NCI-H1048 (cell line): ENCODE measurements around the gene GRM3.
"Not testable (repeated sequence)": the region's sequence is repeated elsewhere in the genome, so short reads cannot be mapped to it uniquely, and the experiment has no call there.

Experiments
- DNase-seq: peaks from one replicate; lab custom pipeline; 2025; lab: John Stamatoyannopoulos, UW

The GRM3 gene

DNA sequence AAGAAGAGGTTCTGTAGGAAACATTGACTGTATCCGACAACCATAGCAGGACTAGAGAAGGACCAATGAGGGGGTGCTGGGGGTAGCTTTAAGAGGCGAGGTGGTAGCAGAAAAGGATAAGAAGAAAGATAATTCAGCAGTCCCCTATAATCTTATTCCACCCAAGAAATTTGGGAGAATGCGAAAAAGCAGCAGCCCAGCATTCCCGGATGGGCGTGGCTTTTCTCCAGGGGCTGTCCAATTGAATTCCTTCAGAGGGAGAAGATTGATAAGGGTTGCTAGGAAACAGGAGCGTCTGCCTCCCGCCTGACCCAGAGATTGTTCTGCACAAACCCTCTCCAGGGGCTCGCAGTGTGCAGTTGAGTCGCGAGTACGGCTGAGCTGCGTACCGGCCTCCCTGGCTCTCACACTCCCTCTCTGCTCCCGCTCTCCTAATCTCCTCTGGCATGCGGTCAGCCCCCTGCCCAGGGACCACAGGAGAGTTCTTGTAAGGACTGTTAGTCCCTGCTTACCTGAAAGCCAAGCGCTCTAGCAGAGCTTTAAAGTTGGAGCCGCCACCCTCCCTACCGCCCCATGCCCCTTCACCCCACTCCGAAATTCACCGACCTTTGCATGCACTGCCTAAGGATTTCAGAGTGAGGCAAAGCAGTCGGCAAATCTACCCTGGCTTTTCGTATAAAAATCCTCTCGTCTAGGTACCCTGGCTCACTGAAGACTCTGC lies at the start of gene GRM3:
Gene GRM3 (plus strand): TSS at position 349 of the 721 bp plus-strand sequence. CDS start 121,237 bp downstream, outside the sequence.
- no peak for DNase-seq

DNA sequence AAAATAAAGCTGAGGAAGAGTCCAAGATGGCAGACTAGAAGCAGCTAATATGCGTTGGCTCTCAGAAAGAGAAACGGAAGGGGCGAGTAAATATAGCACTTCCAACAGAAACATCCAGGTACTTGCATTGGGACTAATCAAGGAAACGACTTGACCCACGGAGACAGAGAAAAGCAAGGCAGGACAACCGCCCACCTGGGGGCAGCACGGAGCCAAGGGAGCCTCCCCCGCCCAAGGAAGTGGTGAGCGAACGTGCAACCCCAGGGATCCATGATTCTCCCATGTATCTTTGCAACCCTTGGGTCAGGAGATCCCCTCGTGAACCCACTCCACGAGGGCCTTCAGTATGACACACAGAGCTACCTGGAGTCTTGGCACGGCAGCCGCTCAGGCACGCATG lies 45.4 kb upstream of the GRM3 start:
- no peak for DNase-seq

DNA sequence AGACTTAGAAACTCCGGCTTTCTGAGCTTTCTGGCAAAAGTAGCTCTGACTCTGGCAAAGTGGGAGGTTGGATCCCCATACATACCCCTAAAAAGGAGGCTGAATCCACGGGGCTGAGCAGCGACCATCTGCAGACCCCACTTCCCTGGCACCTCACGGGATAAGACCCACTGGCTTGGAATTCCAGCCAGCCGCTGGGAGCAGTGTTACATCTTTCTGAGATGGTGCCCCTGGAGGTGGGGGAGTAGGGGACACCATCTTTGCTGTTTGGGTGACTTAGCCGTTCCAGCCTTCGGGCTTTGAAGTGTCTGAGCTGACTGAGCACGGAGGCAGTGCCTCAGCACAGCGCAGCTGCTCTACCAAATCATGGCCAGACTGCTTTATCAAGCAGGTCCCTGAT lies 45.0 kb upstream of the GRM3 start:
- DNase-seq: no peak

DNA sequence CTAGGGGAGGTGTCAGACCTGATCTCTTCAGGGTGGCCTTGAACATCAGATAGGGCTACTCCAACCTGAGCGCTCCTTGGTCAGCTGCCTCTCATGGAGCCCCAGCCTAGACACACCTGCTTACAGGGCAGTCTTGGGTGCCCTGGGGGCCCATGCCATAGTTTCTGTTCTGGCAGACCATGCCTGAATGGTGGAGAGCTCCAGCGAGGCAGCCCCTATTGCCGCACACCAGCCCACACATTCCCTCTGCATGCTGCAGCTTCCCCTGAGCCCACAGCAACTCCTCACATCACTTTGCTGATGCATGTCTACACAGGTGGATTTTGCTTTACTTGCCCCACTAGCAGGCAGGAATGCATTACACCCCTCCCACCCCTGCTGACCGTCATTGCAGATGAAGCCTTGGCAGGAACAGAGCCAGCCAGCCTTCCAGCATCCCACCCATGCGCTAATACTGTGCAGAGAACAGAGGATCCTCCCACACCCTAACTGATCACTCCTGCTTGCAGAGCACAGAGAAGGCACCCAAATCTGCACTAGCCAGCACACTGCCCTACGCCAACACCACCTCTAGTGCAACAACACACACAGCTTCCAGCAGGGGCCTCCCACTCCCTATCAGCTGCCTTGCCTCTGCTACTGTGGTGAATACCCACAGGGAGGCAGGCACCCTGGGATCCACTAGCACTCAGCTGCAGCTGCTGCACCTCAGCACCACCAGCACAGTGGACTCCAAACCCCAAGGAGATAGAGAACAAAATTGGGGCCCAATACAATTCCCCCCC lies 43.0 kb upstream of the GRM3 start:
- DNase-seq: no peak

DNA sequence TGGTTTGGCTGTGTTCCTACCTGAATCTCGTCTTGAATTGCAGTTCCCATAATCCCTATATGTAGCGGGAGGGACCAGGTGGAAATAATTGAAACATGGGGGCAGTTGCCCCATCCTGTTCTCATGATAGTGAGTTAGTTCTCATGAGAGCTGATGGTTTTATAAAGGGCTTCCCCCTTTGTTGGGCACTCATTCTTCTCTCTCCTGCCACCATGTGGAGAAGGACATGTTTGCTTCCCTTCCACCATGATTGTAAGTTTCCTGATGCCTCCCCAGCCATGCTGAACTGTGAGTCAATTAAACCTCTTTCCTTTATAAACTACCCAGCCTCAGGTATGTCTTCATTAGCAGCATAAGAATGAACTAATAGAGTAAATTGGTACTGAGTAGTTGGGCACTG lies 28.0 kb upstream of the GRM3 start:
- not testable (repeated sequence) for DNase-seq

DNA sequence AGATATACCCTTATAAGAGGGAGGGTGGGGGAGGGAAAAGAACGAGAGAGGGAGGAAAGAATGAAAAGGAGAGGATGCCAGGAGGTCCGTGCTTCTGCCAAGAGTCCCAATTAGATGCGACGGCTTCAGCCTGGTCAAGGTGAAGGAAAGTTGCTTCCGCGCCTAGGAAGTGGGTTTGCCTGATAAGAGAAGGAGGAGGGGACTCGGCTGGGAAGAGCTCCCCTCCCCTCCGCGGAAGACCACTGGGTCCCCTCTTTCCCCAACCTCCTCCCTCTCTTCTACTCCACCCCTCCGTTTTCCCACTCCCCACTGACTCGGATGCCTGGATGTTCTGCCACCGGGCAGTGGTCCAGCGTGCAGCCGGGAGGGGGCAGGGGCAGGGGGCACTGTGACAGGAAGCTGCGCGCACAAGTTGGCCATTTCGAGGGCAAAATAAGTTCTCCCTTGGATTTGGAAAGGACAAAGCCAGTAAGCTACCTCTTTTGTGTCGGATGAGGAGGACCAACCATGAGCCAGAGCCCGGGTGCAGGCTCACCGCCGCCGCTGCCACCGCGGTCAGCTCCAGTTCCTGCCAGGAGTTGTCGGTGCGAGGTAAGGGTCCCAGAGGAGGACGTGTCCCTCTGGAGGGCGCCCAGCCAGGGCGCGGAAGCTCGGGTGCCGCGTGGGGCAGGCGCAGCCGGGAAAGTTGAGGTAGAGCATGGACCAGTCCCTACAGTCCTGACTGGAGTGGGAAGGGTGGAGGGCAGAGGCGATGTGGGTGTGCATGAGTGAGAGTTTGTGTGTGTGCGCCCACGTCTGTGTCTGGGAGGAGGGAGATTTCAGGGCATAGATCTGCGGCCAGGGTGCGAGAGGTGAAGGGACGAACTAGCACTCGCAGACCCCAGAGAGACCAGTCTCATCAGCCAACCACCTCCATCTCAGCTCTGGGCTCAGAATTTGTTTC lies 844 bp downstream of the GRM3 start:
- DNase-seq: no peak

DNA sequence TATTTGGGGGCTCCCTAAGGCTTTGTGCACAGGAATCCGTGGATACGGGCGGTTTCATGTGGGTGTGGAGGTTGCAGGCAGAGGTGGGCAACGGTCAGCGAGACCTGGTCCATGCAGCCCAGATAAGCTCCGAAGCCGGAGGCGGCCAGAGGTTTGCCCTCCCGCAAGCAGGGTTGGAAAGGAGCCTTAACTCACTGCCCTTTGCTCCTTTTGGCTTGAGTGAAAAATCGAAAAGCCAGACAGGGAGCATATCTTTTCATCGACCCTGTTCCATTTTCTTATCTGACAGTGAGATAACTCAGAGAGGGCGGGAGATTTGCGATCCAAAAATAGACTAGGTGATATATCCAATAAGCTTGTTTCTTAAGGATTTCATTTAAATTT lies 1.5 kb downstream of the GRM3 start:
- DNase-seq: no peak

DNA sequence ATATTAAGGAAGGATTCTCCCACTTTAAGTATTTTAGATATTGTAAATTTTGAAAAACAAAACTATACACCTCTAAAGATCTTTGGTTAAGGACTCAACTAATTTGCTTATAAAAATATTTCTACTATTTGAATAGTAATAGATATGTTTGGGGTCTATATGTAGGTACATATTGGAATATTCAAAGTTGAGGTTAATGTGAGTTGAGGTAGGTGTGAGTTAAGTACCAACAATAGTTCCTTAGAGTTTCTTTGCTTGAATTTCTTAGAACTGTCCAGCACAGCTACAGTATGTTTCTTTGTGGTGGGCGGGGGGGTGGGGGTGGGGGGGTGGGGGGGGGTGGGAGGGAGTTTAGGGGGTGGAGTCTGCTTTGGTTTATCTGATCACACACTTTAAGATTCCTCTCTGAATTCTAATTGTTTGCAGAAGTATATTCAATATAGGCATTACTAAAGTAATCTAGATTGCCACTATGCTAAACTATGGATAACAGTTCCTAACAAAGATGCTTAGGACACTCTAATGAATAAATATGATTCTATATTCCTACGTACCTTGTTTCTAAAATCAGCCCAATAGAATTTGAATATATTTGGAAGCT lies 2.1 kb downstream of the GRM3 start:
- DNase-seq: no peak

DNA sequence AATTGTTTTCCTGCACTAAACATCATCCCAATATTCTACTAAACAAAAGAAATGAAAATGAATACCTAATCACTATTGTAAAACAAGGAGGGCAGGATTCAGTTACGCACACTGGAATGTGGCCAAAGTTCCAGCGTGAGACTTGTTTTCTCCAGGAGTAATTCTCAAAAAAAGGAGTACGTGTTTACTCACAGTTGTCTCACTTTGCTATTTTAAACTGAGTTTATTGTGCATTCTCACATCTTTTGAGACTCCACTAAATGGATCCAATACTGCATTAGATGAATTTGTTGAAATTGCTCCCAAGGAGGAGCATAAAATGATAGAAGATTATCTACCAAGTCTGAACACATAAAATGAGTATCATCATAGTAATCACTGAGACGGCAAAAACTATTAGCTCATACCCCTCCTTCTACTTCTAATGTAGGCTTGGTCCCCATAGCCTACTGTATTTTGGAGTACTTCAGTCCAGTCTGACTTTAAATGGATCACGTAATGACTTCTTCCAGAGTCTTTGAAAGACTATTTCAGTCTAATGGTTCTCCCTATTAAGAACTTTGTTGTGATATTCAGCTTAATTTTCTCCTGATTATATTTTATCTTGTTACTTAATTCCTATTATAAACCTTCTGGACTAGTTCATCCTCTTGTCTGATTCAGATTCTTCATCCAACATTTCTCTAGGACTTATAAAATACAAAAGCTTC lies 3.8 kb downstream of the GRM3 start:
- DNase-seq: no peak

DNA sequence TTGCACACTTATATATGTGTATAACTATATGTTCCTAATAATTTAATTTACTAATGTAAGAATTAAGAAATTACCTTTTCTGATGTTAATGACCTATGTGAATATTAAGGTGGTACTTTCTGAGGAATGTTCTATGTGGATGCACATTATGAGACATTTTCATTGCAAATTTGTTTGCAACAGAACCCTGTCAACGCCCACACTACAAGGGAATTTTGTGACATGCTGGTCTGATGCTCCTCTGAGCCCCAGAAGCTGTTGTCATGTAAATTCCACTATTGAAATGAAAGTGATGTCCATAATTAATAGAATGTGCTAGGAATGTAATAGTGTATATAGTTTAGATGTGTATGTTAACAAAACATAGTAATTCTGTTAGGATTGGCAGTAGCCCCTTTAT lies 4.5 kb downstream of the GRM3 start:
- DNase-seq: no peak

DNA sequence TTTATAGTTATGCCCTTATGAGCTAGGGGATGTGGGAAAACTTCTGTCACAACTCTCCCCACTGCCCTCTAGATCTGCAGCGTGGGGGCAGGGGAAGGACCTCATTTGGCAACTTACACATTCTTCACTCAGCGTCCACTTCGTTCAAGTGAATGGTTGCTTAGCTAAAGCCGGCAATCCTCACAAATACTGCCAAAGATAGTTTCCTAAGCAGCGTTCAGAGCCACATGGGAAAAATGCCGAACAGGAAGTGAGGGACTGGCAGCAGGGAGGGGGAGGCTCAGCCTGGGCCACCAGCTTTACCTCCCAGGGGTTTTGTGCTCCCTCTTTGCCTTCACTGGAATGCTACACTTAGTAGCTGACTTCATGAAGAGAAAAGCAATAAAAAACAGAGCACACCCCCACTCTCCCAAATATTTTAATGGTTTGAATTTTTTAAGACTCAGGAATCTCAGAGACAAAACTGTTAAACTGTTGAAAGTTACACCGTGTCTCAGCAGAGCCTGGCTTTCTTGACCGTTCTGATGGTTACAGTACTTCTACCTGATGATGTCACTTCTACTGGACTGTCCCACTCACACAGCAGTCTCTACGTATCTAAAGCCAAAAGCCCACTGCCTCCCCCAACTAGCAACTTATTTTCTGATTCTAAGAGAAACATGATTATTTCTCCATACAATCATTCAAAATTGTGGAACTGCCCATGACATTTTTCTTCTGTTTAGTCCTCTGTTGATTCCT lies 10.4 kb downstream of the GRM3 start:
- no peak for DNase-seq

DNA sequence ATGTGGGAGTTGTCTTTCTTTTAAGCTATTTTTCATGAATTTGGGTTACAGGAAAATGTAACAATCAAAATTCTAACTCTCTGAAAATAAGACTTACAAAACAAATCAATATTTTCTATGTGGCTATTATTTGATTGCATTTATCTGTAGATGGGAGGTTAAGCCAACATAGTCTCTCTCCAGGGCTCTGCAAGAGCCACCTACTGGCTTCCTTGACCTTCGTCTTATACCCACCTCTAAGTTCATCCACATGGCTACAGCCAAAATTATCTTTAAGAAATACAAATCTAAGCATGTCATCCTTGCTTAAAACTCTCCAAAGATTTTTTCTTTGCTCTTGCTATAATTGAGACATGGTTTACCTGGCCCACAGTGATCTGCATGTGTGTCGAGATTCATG lies 14.2 kb downstream of the GRM3 start:
- no peak for DNase-seq

DNA sequence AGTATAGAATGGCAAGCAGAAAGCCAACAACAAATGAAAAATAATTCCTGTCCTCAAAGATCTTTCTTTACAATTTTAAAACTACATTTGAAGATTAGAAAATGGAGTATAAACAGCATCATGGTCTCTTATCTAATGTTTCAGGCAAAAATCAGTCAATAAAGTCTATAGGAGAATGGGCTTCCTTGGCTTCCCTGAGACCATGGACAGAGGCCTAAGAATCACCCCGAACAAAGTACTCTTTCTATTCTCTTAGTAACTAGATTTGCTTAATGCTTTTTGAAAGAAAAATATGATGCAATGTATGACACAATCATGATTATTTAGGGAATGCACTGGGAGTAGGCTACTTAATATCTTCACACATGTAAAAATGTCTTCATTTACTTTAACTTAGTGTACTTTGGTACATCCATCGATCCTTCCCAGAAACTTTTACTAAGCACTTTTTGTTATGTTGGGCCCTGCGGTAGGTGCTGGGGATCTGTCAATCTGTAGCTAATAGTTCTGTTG lies 17.3 kb downstream of the GRM3 start:
- DNase-seq: no peak

DNA sequence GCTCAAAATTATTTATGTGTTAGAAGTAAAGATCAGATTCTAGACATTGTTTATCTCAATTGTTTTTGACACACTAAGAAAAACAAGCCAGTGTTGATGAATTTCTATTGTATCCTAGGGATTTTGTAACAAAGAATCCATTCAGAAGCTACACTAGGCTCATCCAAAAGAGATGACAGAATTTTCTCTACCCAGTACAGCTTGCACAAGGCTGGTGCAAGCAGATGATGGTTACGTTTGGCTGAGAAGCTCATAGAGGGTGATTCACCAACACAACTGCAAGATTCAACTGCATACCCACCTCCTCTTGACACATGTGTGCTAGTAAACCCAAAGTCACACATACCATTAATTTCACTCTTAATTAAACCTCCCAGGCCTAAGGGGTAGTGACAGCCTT lies 20.8 kb downstream of the GRM3 start:
- no peak for DNase-seq

DNA sequence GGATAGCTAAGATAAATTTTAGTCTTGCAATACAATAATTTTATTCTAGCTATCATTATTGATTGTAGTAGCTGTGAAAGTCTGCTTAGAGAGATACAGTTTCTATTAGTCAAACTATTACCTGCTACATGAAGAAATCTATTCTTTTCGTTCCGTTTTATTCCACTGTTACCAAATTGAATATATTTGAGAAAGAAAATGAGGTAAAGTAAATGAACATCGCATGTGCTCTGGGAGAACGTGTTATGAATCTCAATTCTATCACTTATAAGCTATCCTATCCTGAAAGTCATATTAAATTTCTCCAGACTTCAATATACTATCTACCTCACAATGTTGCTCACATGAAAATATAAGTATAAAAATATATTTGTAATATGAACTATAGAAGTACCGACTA lies 21.3 kb downstream of the GRM3 start:
- DNase-seq: no peak

DNA sequence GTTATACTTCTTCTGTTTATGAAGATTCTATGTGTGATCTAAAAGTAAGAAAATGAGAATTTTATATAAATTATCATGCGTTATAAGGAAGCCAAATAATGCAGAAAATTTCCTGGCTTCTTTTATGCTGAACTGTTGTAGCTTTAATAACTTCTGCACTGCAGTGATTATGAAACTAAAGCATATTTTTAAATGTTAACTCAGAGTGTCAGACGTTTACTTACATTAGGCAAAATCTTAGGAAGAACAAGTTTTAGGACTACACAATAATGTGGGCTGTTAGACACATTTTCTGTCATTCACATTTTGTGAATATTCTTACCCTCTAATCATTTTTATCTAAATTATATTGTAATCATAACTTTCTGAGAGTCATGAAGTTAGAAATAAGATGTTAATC lies 22.0 kb downstream of the GRM3 start:
- no peak for DNase-seq

DNA sequence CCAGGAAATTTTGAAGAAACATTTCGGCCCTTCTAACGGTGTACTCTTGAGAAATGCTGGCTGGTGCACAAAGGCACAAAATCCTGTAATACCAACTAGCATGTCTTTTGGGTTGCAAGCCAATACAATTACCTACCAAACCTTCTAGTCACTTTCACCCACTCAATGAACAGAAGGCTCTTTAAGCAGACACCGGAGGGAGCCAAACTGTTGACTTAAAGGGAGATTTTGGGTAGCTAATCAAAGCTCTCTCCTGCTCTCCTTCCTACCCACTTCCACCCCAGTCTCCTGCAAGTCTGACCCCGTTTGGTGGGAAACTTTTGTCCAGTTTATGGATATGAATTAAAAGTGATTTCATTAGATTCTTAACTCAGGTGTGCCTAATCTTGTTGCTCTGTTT lies 24.0 kb downstream of the GRM3 start:
- no peak for DNase-seq

DNA sequence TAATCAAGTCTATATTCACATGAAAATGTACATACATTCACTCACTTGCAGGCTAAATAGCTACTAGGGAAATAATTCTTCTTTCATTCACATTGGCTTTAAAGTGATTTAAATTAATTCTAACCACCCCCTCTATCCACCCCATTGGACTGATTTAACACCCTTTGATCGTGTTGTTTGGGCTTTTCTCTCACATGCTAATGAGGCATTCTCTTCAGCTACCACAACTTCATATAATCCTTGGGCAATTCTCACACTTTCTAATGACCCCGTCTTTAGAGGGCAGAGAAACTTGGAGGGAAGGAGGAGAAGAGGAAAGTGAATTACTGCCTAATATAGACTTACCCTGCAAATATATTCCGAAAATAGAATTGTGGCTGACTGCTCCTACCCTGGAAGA lies 24.6 kb downstream of the GRM3 start:
- DNase-seq: no peak

DNA sequence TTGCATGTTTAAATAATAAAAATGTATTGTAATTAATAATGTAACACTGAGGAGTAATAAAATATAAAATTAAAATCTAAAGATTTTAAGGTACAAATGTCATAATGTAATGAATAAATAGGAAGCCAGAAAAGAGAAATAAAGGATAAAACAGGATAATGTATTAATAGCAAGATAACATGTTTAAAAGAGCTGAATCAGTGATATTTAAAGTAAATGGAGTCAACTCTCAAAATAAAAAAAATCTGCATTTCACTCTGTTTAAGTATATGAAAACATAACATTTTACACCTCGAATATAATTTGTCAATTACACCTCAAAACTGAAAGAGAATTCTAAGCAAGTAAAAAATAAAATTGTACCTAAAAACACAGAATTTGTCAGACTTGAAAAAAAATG lies 44.1 kb downstream of the GRM3 start:
- DNase-seq: no peak

DNA sequence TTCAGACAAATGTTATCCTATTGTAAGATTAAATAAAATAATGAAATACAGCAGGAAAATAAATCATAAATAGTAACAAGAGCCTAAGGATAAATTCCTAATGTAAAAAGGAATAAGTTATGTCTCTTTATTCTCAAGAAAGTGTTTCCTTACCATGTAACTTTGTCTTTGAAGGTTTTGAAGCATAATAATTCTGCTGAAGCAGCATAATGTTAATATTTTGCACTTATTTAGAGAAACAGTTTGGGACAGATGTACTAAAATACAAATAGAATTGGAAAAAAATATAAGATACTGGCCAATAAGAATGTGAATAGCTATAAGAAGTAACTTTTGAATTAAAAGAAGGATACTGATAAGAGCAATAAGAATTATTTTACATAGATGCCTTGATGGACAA lies 45.7 kb downstream of the GRM3 start:
- DNase-seq: no peak

DNA sequence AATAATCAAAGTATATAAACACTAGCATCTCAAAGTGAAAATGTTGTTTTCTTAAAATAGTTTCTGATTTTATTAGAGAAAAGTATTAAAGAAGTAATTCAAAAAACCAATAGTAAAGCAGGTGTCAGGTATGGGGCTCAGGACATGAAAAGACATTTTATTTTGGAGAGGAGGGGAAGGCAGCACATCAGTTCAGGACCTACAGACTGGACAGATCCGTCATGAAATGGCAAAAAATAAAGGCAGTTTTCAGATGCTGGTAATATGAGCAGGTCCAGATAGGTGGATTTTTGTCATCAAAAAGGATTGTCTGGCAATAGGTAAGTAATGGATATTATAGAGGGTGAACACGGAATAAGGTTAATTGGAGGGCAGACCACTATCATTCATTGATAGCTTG lies 49.0 kb downstream of the GRM3 start:
- DNase-seq: no peak
